GM12878 (cell line): Measurements from ENCODE around the gene PLK5. TPM values are rescaled to one million over a fixed set of nuclear protein-coding genes. Genes with fewer than 3 reads are reported as not detected.

Experiments
- ATAC-seq: fragments of 200-7000 bp; cut with Tn5 transposase; 3 replicates; pipeline ENCODE4 v1.9.1; 2020; ENCODE audit warnings: mild to moderate bottlenecking, moderate library complexity
- BruUV-seq: library from RNA; stranded (reverse); fragments of 400-500 nt; replicated peaks from 2 replicates; lab custom pipeline; 2021; lab: Mats Ljungman, UMichigan
- CTCF ChIA-PET: fragments of 300-600 bp; sonication (Branson Sonifier 250); formaldehyde crosslinking; extraction: SDS; loops from one replicate; lab custom pipeline; 2021; ENCODE audit warnings: inconsistent platforms; lab: Yijun Ruan, JAX
- POLR2A ChIA-PET: fragments of 350-600 bp; formaldehyde crosslinking; extraction: SDS; loops from one replicate; lab custom pipeline; 2021; ENCODE audit warnings: inconsistent platforms; lab: Charles Lee
- RAD21 ChIA-PET: fragments of 300-600 bp; sonication (Branson Sonifier 250); formaldehyde crosslinking; loops from one replicate; lab custom pipeline; 2023; ENCODE audit warnings: antibody characterized with exemption; ENCODE audit not compliant: unreplicated experiment; lab: Charles Lee
- SMC1A ChIA-PET: fragments of 300-600 bp; sonication (Branson Sonifier 250); formaldehyde crosslinking; loops from one replicate; lab custom pipeline; 2023; ENCODE audit not compliant: unreplicated experiment, uncharacterized antibody; lab: Charles Lee
- DNase-seq: peaks from one replicate; pipeline ENCODE4 v3.0.0-alpha.2; 2011; ENCODE audit warnings: low read depth, low spot score
- FAIRE-seq: peaks from 3 replicates; lab custom pipeline; 2011; peaks lifted over from hg19 to GRCh38; lab: Jason Lieb, UNC
- H2AFZ ChIP-seq: 2 replicates; pipeline ENCODE4 v1.6.0; 2011; ENCODE audit warnings: low read depth, low read length, control low read depth; ENCODE audit not compliant: control insufficient read depth
- H3K27ac ChIP-seq: 2 replicates; pipeline ENCODE4 v1.5.1; 2011; ENCODE audit warnings: control low read depth; ENCODE audit not compliant: control insufficient read depth, insufficient read depth
- H3K27me3 ChIP-seq, 2 experiments: replicated peaks in 1 of 2; 2 replicates each; pipeline versions ENCODE4 v1.6.0 to v1.6.1; 2011; ENCODE audit warnings: low read length in 1 of 2; ENCODE audit not compliant: control insufficient read depth in 2 of 2, insufficient read depth in 2 of 2
- H3K36me3 ChIP-seq, 2 experiments: 2 replicates each; pipeline ENCODE4 v1.5.1; 2011; ENCODE audit warnings: low read length in 1 of 2; ENCODE audit not compliant: control insufficient read depth in 2 of 2, insufficient read depth in 2 of 2
- H3K4me1 ChIP-seq: 2 replicates; pipeline ENCODE4 v1.6.1; 2011; ENCODE audit warnings: mild to moderate bottlenecking, low read length, moderate library complexity, mixed read lengths; ENCODE audit not compliant: control insufficient read depth, insufficient read depth
- H3K4me2 ChIP-seq: 2 replicates; pipeline ENCODE4 v1.6.0; 2011; ENCODE audit warnings: control low read depth; ENCODE audit not compliant: control insufficient read depth, insufficient read depth
- H3K4me3 ChIP-seq: fragments of 200-600 bp; sonication (generic); 2 replicates; pipeline ENCODE4 v1.5.1; 2016
- H3K79me2 ChIP-seq: 2 replicates; pipeline ENCODE4 v1.6.0; 2011; ENCODE audit warnings: low read length; ENCODE audit not compliant: control insufficient read depth, insufficient read depth
- H3K9ac ChIP-seq: 2 replicates; pipeline ENCODE4 v1.8.0; 2011; ENCODE audit warnings: low read length, control low read depth, mixed read lengths; ENCODE audit not compliant: control insufficient read depth, insufficient read depth
- H3K9me3 ChIP-seq: replicated peaks from 3 replicates; pipeline ENCODE4 v1.5.1; 2011; ENCODE audit warnings: mild to moderate bottlenecking, low read length; ENCODE audit not compliant: control insufficient read depth, insufficient read depth
- H4K20me1 ChIP-seq: 2 replicates; pipeline ENCODE4 v1.6.0; 2011; ENCODE audit not compliant: control insufficient read depth, insufficient read depth
- CHD4 ChIP-seq: fragments of 200-600 bp; sonication (generic); IDR thresholded peaks from 2 replicates; pipeline ENCODE4 v1.6.1; 2016; ENCODE audit warnings: mild to moderate bottlenecking
- CREB1 ChIP-seq: IDR thresholded peaks from 2 replicates; pipeline ENCODE4 v1.6.1; 2012; ENCODE audit warnings: low read depth, mild to moderate bottlenecking, inconsistent platforms
- JUNB ChIP-seq: IDR thresholded peaks from 2 replicates; pipeline ENCODE4 v1.6.1; 2016; ENCODE audit warnings: antibody characterized with exemption, mild to moderate bottlenecking
- SPI1 ChIP-seq: IDR thresholded peaks from 2 replicates; pipeline ENCODE4 v1.6.1; 2011; ENCODE audit warnings: low read depth, mild to moderate bottlenecking, low read length, moderate library complexity, borderline replicate concordance; ENCODE audit not compliant: insufficient read depth
- SREBF1 ChIP-seq: IDR thresholded peaks from 2 replicates; pipeline ENCODE4 v1.6.1; 2012; ENCODE audit warnings: mild to moderate bottlenecking, low read length
- WGBS: methylation state at CpG from one replicate; pipeline ENCODE4 v1.1.6; 2016; ENCODE audit warnings: low lambda C conversion rate; ENCODE audit not compliant: insufficient replicate concordance, insufficient coverage; ENCODE audit errors: missing lambda C conversion rate; 5-methylcytosine and 5-hydroxymethylcytosine counted together
- in situ Hi-C: fragments of 300-500 bp; cut with MboI; formaldehyde crosslinking; loops from 9 replicates; pipeline ENCODE4 v1.14.3; 2018; ENCODE audit warnings: mixed read lengths
- intact Hi-C: fragments of 100-400 bp; cut with micrococcal nuclease; formaldehyde crosslinking; loops from one replicate; pipeline ENCODE4 v1.14.2; 2022; ENCODE audit not compliant: unreplicated experiment
- polyA plus RNA-seq, 11 experiments: library from polyadenylated mRNA; depleted of rRNA in 4 of 11; unstranded in 6 of 11; stranded (reverse) in 5 of 11; fragments of >200 nt; fragmentation: Nextera tagmentation in 4 of 11; fragmentation: Illumina TruSeq in 1 of 11; extraction: Ambion mirVana in 4 of 11; extraction: Trizol in 1 of 11; gene quantifications; 1 replicate in 1 of 11; 2 replicates in 10 of 11; pipeline versions ENCODE4 v1.2.1 to v1.2.3, GENCODE V29; 2011 to 2016; ENCODE audit warnings: inconsistent platforms in 2 of 11, missing spikeins in 2 of 11, low read depth in 1 of 11
- total RNA-seq, 4 experiments: library from RNA; depleted of rRNA in 3 of 4; stranded (reverse); fragments of >200 nt in 3 of 4; fragmentation: Illumina TruSeq in 1 of 4; extraction: Trizol in 1 of 4; gene quantifications; 2 replicates each; pipeline versions ENCODE4 v1.2.1 to v1.2.3, GENCODE V29; 2013 to 2021
- TF ChIP-seq, protein P1 (sequence below): fragments of 450-650 bp; IDR thresholded peaks from 2 replicates; pipeline ENCODE4 v1.6.1; 2016; ENCODE audit warnings: mild to moderate bottlenecking, moderate library complexity, borderline replicate concordance

Gene PLK5
- total and polyA plus RNA-seq, 10 of the 15 experiments (the other 5 are each of a cell fraction or from before 2014, with no cell fraction given): 0.13 TPM; not detected in 9

DNA sequence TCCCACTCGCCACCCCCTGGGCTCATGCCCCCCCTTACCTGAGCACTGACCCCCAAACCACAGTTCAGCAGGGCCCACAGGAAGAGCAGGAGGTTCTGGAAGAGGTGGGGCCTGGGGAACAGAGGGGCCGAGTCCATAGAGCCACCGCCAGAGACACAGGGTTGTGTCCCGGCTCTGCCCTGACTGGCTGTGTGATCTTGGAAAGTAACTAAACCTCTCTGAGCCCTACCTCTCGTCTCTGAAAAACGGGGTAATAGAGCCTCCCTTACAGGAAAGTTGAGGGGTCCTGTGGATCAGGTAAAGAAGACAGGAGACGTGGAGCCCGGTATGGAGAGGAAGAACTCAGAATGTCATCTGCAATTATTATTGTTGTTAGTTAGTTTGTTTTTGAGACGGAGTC, 13.1 kb upstream of the PLK5 start (continued):
- TF ChIP-seq, protein P1, sequence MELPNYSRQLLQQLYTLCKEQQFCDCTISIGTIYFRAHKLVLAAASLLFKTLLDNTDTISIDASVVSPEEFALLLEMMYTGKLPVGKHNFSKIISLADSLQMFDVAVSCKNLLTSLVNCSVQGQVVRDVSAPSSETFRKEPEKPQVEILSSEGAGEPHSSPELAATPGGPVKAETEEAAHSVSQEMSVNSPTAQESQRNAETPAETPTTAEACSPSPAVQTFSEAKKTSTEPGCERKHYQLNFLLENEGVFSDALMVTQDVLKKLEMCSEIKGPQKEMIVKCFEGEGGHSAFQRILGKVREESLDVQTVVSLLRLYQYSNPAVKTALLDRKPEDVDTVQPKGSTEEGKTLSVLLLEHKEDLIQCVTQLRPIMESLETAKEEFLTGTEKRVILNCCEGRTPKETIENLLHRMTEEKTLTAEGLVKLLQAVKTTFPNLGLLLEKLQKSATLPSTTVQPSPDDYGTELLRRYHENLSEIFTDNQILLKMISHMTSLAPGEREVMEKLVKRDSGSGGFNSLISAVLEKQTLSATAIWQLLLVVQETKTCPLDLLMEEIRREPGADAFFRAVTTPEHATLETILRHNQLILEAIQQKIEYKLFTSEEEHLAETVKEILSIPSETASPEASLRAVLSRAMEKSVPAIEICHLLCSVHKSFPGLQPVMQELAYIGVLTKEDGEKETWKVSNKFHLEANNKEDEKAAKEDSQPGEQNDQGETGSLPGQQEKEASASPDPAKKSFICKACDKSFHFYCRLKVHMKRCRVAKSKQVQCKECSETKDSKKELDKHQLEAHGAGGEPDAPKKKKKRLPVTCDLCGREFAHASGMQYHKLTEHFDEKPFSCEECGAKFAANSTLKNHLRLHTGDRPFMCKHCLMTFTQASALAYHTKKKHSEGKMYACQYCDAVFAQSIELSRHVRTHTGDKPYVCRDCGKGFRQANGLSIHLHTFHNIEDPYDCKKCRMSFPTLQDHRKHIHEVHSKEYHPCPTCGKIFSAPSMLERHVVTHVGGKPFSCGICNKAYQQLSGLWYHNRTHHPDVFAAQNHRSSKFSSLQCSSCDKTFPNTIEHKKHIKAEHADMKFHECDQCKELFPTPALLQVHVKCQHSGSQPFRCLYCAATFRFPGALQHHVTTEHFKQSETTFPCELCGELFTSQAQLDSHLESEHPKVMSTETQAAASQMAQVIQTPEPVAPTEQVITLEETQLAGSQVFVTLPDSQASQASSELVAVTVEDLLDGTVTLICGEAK: no peak
- no peak for TF ChIP-seq CHD4
- no peak for TF ChIP-seq JUNB

DNA sequence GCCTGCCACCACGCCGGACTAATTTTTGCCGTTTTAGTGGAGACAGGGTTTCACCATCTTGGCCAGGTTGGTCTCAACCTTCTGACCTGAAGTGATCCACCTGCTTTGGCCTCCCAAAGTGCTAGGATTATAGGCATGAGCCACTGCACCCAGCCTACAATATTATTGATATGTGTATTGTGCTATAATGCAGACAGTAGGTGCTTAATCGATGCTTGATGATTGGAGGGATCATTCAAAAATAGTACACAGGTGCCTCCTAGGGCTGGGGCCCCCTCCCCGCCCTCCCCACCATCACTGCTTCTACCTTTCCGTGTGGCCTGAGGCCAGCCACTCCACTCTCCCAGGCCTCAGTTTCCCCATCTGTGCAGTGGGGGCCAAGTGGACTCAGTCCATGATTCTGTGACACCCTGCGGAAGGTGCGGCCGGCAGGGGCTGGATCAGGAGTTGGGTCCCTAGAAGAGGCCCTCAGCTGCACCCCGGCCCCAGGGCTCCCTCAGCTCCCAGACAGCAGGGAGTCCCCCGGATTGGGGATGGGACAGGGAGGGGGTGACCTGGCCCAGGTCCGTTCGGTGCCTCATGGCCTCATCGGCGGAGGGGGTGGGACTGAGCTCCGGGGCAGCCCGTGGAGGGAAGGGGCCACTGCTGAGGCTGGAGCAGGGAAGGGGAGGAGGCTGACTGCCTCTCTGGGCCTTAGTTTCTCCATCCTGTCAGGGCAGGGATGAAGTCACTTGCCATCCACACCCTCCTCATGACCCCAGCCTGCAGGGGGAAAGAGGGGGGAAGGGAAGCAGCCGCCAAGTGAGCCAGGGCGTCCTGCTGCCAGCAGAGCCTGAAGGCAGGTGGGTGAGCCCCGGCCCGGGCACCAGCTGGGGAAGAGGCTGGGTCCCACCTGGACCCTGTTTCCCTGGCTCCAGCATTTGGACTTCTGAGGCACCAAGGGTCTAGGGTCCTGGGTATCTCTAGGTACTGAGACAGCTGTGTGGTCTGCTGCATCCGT, 12.3 kb upstream of the PLK5 start:
- in situ Hi-C loops: no loop called here
- H3K79me2 ChIP-seq: no peaks in the 10 kb centered on the region
- H3K9me3 ChIP-seq: no peaks in the 10 kb centered on the region; the same call in 2 of the 3 replicates
- FAIRE-seq (no peak), ATAC-seq (no peak), DNase-seq (no peak)
- ChIA-PET POLR2A (no interaction called here), SMC1A (no interaction called here), RAD21 (no interaction called here), CTCF (no interaction called here)
- H2AFZ ChIP-seq: no peak overlapping the region
- no peak overlapping the region for H3K4me2 ChIP-seq
- H3K27ac ChIP-seq: no peak overlapping the region
- 32% methylated on average over 20 of the region's 22 CpGs for WGBS
- H3K27me3 ChIP-seq: no peaks in the 10 kb centered on the region; a peak in 1 of 4 replicates
- no peaks in the 10 kb centered on the region for H3K36me3 ChIP-seq
- H4K20me1 ChIP-seq: no peaks in the 10 kb centered on the region
- H3K9ac ChIP-seq: no peak overlapping the region
- no peak for TF ChIP-seq SPI1
- TF ChIP-seq SREBF1: no peak
- TF ChIP-seq CREB1: no peak
- intact Hi-C loops: no loop called here
- no TSS peak for BruUV-seq
- no peak overlapping the region for H3K4me3 ChIP-seq
- no peaks in the 10 kb centered on the region for H3K4me1 ChIP-seq
